Thyroid gland (tissue), 4 donors: ENCODE data around the gene CACNA2D3. TPM values are rescaled to one million over a fixed set of nuclear protein-coding genes. Genes with fewer than 3 reads are reported as not detected.

Experiments
- DNase-seq, 2 donors: peaks; one replicate each; pipeline ENCODE4 v3.0.0-alpha.2; 2019
- H3K27ac ChIP-seq, 3 donors: fragments of 200-600 bp; sonication (generic); 1 replicate in 2 of 3; 2 replicates in 1 of 3; pipeline ENCODE4 v1.5.1; 2016 to 2019; ENCODE audit warnings: mild to moderate bottlenecking in 1 of 3, moderate library complexity in 1 of 3
- H3K27me3 ChIP-seq: fragments of 200-600 bp; sonication (generic); one replicate; pipeline ENCODE4 v1.5.1; 2019
- H3K36me3 ChIP-seq, 2 donors: fragments of 200-600 bp; sonication (generic); one replicate each; pipeline ENCODE4 v1.5.1; 2016 to 2019
- H3K4me1 ChIP-seq, 2 donors: fragments of 200-600 bp; sonication (generic); one replicate each; pipeline ENCODE4 v1.5.1; 2017 to 2019
- H3K4me3 ChIP-seq, 3 donors: fragments of 200-600 bp; sonication (generic); replicated peaks in 1 of 3; 1 replicate in 2 of 3; 2 replicates in 1 of 3; pipeline ENCODE4 v1.5.1; 2016; ENCODE audit warnings: mild to moderate bottlenecking in 1 of 3
- H3K9me3 ChIP-seq: fragments of 200-600 bp; sonication (generic); one replicate; pipeline ENCODE4 v1.5.1; 2017
- CTCF ChIP-seq, 6 experiments: fragments of 200-600 bp in 3 of 6; fragments of 450-650 bp in 3 of 6; sonication (generic) in 3 of 6; IDR thresholded peaks; one replicate each; pipeline ENCODE4 v1.5.1; 2016 to 2019; ENCODE audit warnings: antibody characterized with exemption in 6 of 6, mild to moderate bottlenecking in 2 of 6, inconsistent platforms in 1 of 6, moderate library complexity in 1 of 6
- POLR2A ChIP-seq, 2 donors: fragments of 450-650 bp; IDR thresholded peaks; one replicate each; pipeline ENCODE4 v1.6.1; 2017; ENCODE audit warnings: antibody characterized with exemption in 2 of 2, mild to moderate bottlenecking in 2 of 2, moderate library complexity in 1 of 2
- WGBS, 2 donors: methylation state at CpG; one replicate each; pipeline ENCODE4 v1.1.5; 2017; 5-methylcytosine and 5-hydroxymethylcytosine counted together
- intact Hi-C: fragments of 100-400 bp; cut with DNase I; formaldehyde crosslinking; loops from one replicate; pipeline ENCODE4 v1.15.1; 2023
- total RNA-seq, 4 donors: library from RNA; depleted of rRNA; stranded (reverse); fragments of >200 nt; gene quantifications; one replicate each; pipeline ENCODE4 v1.2.3, GENCODE V29; 2016

CACNA2D3 gene
- total RNA-seq, 4 donors from 2014 or later: 2.9 to 4.8 (median 4.5) TPM

GRCh38 chr3:54888162-54888561 lies 765.8 kb downstream of the CACNA2D3 start:
- no peak for TF ChIP-seq POLR2A (IDR thresholded peaks at IDR 0.05)
- TF ChIP-seq CTCF (IDR thresholded peaks at IDR 0.05): no peak
- Histone ChIP-seq H3K4me1 (peaks cover 10 to 20% of the 10 kb centered on the region in 2 donors), H3K36me3 (no peaks in the 10 kb centered on the region), H3K27ac (no peak overlapping the region), H3K4me3 (no peak overlapping the region), H3K9me3 (no peaks in the 10 kb centered on the region), H3K27me3 (no peaks in the 10 kb centered on the region)
- no peak for DNase-seq
- intact Hi-C loops: no loop called here
- 87 to 92% methylated on average over 9 of the region's 9 CpGs for WGBS, 2 donors

GRCh38 chr3:54888873-54889272 lies 766.5 kb downstream of the CACNA2D3 start:
- DNase-seq: no peak
- H3K36me3 ChIP-seq: no peaks in the 10 kb centered on the region
- no peaks in the 10 kb centered on the region for H3K9me3 ChIP-seq
- peaks cover 10 to 20% of the 10 kb centered on the region in 2 donors for H3K4me1 ChIP-seq
- WGBS, 2 donors: 96 to 97% methylated on average over 1 of the region's 1 CpG
- no peaks in the 10 kb centered on the region for H3K27me3 ChIP-seq
- H3K27ac ChIP-seq: no peak overlapping the region
- no peak overlapping the region for H3K4me3 ChIP-seq
- TF ChIP-seq POLR2A (IDR thresholded peaks at IDR 0.05) (no peak), CTCF (IDR thresholded peaks at IDR 0.05) (no peak)
- intact Hi-C loops: no loop called here

- no peak for DNase-seq
- no peaks in the 10 kb centered on the region for H3K27me3 ChIP-seq
- H3K4me1 ChIP-seq: peaks cover 10 to 20% of the 10 kb centered on the region in 2 donors
- no peaks in the 10 kb centered on the region for H3K9me3 ChIP-seq
- H3K4me3 ChIP-seq: no peak overlapping the region
- H3K27ac ChIP-seq: no peak overlapping the region
- TF ChIP-seq POLR2A (IDR thresholded peaks at IDR 0.05) (no peak), CTCF (IDR thresholded peaks at IDR 0.05) (no peak)
- H3K36me3 ChIP-seq: no peaks in the 10 kb centered on the region
- intact Hi-C loops: no loop called here
- 72 to 96% methylated on average over 3 of the region's 3 CpGs for WGBS, 2 donors
Observed at GRCh38 chr3:54889731-54890130, 767.4 kb downstream of the CACNA2D3 start.

- TF ChIP-seq POLR2A (IDR thresholded peaks at IDR 0.05): no peak
- peak in 5 of 6 experiments; percentile 27 to 69 (median 57) for TF ChIP-seq CTCF (IDR thresholded peaks at IDR 0.05)
- intact Hi-C loops: no loop called here
Observed at GRCh38 chr3:54891540-54891897, 769.2 kb downstream of the CACNA2D3 start.

GRCh38 chr3:54892168-54892567 lies 769.8 kb downstream of the CACNA2D3 start:
- intact Hi-C loops: no loop called here
- Histone ChIP-seq H3K27me3 (no peaks in the 10 kb centered on the region), H3K4me3 (no peak overlapping the region), H3K4me1 (peaks cover 10 to 20% of the 10 kb centered on the region in 2 donors), H3K36me3 (no peaks in the 10 kb centered on the region), H3K27ac (peak overlapping the region; percentile 65 to 84 (median 76)), H3K9me3 (no peaks in the 10 kb centered on the region)
- 50 to 100% methylated on average over 2 of the region's 2 CpGs for WGBS, 2 donors
- no peak for DNase-seq
- TF ChIP-seq CTCF (IDR thresholded peaks at IDR 0.05) (no peak), POLR2A (IDR thresholded peaks at IDR 0.05) (no peak)

More at GRCh38 chr3:54891540-54891897, 769.2 kb downstream of the CACNA2D3 start:
- no peak overlapping the region for H3K4me3 ChIP-seq
- peaks cover 10 to 20% of the 10 kb centered on the region in 2 donors for H3K4me1 ChIP-seq
- H3K36me3 ChIP-seq: no peaks in the 10 kb centered on the region
- peak; percentile 92 to 94 for DNase-seq
- 8 to 15% methylated on average over 4 to 5 of the region's 5 CpGs for WGBS, 2 donors
- H3K27me3 ChIP-seq: no peaks in the 10 kb centered on the region
- peak overlapping the region; percentile 75 to 93 (median 84) for H3K27ac ChIP-seq
- H3K9me3 ChIP-seq: no peaks in the 10 kb centered on the region
